ENCODE data around the gene NUDT5.

Gene NUDT5

GRCh38 chr10:12165999-12166775 lies 29.5 kb downstream of the NUDT5 start:
- Histone ChIP-seq H2BK5ac (ENCODE audit: low read depth, low read length, poor library complexity, severe bottlenecking) (no peak overlapping the region), H3K4me2 (ENCODE audit: low read length, poor library complexity, severe bottlenecking) (no peak overlapping the region), H3K36me3 (ENCODE audit: control insufficient read depth in 1 of 2, insufficient read depth in 2 of 2, low read depth in 1 of 2, low read length in 2 of 2) (peaks cover 42 to 94% of the 10 kb centered on the region in 2 experiments), H2AK5ac (ENCODE audit: low read length, severe bottlenecking) (no peak overlapping the region), H3K79me1 (replicated peaks; ENCODE audit: low read length, poor library complexity, severe bottlenecking) (peaks cover 12% of the 10 kb centered on the region), H3K9ac (ENCODE audit: low read length) (no peak overlapping the region), H3K23ac (ENCODE audit: low read length in 2 of 2) (no peak overlapping the region), H3K4me3 (ENCODE audit: insufficient read depth in 1 of 2, low read depth in 1 of 2, low read length in 2 of 2) (no peak overlapping the region), H3K18ac (ENCODE audit: low read depth in 1 of 2, low read length in 2 of 2) (no peak overlapping the region), H4K8ac (ENCODE audit: low read length) (no peak overlapping the region), H3K27ac (ENCODE audit: low read length, poor library complexity, severe bottlenecking) (no peak overlapping the region), H3K9me3 (ENCODE audit: control insufficient read depth, low read length) (no peaks in the 10 kb centered on the region), H2BK15ac (ENCODE audit: low read depth, poor library complexity, severe bottlenecking) (no peak overlapping the region), H3K27me3 (ENCODE audit: control insufficient read depth in 1 of 2, insufficient read depth in 1 of 2, low read length in 2 of 2) (no peaks in the 10 kb centered on the region), H4K91ac (ENCODE audit: low read length) (no peak overlapping the region), H2BK120ac (ENCODE audit: low read depth, low read length) (no peak overlapping the region), H2BK12ac (ENCODE audit: low read length in 2 of 2) (no peak overlapping the region), H2AFZ (ENCODE audit: low read depth, low read length) (no peak overlapping the region), H3K4me1 (ENCODE audit: control insufficient read depth, insufficient read depth, low read depth, low read length) (no peaks in the 10 kb centered on the region), H3K4ac (ENCODE audit: low read depth in 1 of 2, low read length in 2 of 2) (no peak overlapping the region), H3K14ac (ENCODE audit: low read length in 2 of 2) (no peak overlapping the region)
- 92% methylated on average over 6 of the region's 6 CpGs for WGBS
- no peak for DNase-seq

- no peaks in the 10 kb centered on the region for H3K27me3 ChIP-seq (ENCODE audit: control insufficient read depth in 1 of 2, insufficient read depth in 1 of 2, low read length in 2 of 2)
- H3K23ac ChIP-seq (ENCODE audit: low read length in 2 of 2): no peak overlapping the region
- H2BK5ac ChIP-seq (ENCODE audit: low read depth, low read length, poor library complexity, severe bottlenecking): no peak overlapping the region
- no peak overlapping the region for H3K4ac ChIP-seq (ENCODE audit: low read depth in 1 of 2, low read length in 2 of 2)
- no peak overlapping the region for H3K18ac ChIP-seq (ENCODE audit: low read depth in 1 of 2, low read length in 2 of 2)
- H4K91ac ChIP-seq (ENCODE audit: low read length): no peak overlapping the region
- H4K8ac ChIP-seq (ENCODE audit: low read length): no peak overlapping the region
- no peak overlapping the region for H3K4me2 ChIP-seq (ENCODE audit: low read length, poor library complexity, severe bottlenecking)
- no peaks in the 10 kb centered on the region for H3K4me1 ChIP-seq (ENCODE audit: control insufficient read depth, insufficient read depth, low read depth, low read length)
- whole genome bisulfite sequencing: 92% methylated on average over 2 of the region's 3 CpGs
- no peak overlapping the region for H2AFZ ChIP-seq (ENCODE audit: low read depth, low read length)
- H3K36me3 ChIP-seq (ENCODE audit: control insufficient read depth in 1 of 2, insufficient read depth in 2 of 2, low read depth in 1 of 2, low read length in 2 of 2): peaks cover 42 to 90% of the 10 kb centered on the region in 2 experiments
- no peak overlapping the region for H3K4me3 ChIP-seq (ENCODE audit: insufficient read depth in 1 of 2, low read depth in 1 of 2, low read length in 2 of 2)
- no peak overlapping the region for H3K27ac ChIP-seq (ENCODE audit: low read length, poor library complexity, severe bottlenecking)
- H3K9ac ChIP-seq (ENCODE audit: low read length): no peak overlapping the region
- no peak overlapping the region for H2BK12ac ChIP-seq (ENCODE audit: low read length in 2 of 2)
- DNase-seq: no peak
- no peak overlapping the region for H3K14ac ChIP-seq (ENCODE audit: low read length in 2 of 2)
- H3K9me3 ChIP-seq (ENCODE audit: control insufficient read depth, low read length): no peaks in the 10 kb centered on the region
- no peak overlapping the region for H2BK15ac ChIP-seq (ENCODE audit: low read depth, poor library complexity, severe bottlenecking)
- H2AK5ac ChIP-seq (ENCODE audit: low read length, severe bottlenecking): no peak overlapping the region
- H2BK120ac ChIP-seq (ENCODE audit: low read depth, low read length): no peak overlapping the region
- peaks cover 8% of the 10 kb centered on the region for H3K79me1 ChIP-seq (replicated peaks; ENCODE audit: low read length, poor library complexity, severe bottlenecking)
Measured at GRCh38 chr10:12165036-12165435, 30.7 kb downstream of the NUDT5 start.

GRCh38 chr10:12164085-12164484 lies 31.6 kb downstream of the NUDT5 start:
- H3K23ac ChIP-seq (ENCODE audit: low read length in 2 of 2): no peak overlapping the region
- H2BK5ac ChIP-seq (ENCODE audit: low read depth, low read length, poor library complexity, severe bottlenecking): no peak overlapping the region
- H2BK120ac ChIP-seq (ENCODE audit: low read depth, low read length): no peak overlapping the region
- H3K36me3 ChIP-seq (ENCODE audit: control insufficient read depth in 1 of 2, insufficient read depth in 2 of 2, low read depth in 1 of 2, low read length in 2 of 2): peaks cover 38 to 90% of the 10 kb centered on the region in 2 experiments
- 94% methylated on average over 12 of the region's 12 CpGs for WGBS
- H3K79me1 ChIP-seq (replicated peaks; ENCODE audit: low read length, poor library complexity, severe bottlenecking): peaks cover 6% of the 10 kb centered on the region
- H3K4ac ChIP-seq (ENCODE audit: low read depth in 1 of 2, low read length in 2 of 2): no peak overlapping the region
- no peak overlapping the region for H3K27ac ChIP-seq (ENCODE audit: low read length, poor library complexity, severe bottlenecking)
- H3K27me3 ChIP-seq (ENCODE audit: control insufficient read depth in 1 of 2, insufficient read depth in 1 of 2, low read length in 2 of 2): no peaks in the 10 kb centered on the region
- H2AFZ ChIP-seq (ENCODE audit: low read depth, low read length): no peak overlapping the region
- H2BK12ac ChIP-seq (ENCODE audit: low read length in 2 of 2): no peak overlapping the region
- no peaks in the 10 kb centered on the region for H3K4me1 ChIP-seq (ENCODE audit: control insufficient read depth, insufficient read depth, low read depth, low read length)
- H2AK5ac ChIP-seq (ENCODE audit: low read length, severe bottlenecking): no peak overlapping the region
- no peak overlapping the region for H3K18ac ChIP-seq (ENCODE audit: low read depth in 1 of 2, low read length in 2 of 2)
- DNase-seq: no peak
- no peak overlapping the region for H3K9ac ChIP-seq (ENCODE audit: low read length)
- H3K4me3 ChIP-seq (ENCODE audit: insufficient read depth in 1 of 2, low read depth in 1 of 2, low read length in 2 of 2): no peak overlapping the region
- H4K91ac ChIP-seq (ENCODE audit: low read length): peak overlapping the region; percentile 34
- H3K14ac ChIP-seq (ENCODE audit: low read length in 2 of 2): peak overlapping the region in 1 of 2 experiments; percentile 31
- no peaks in the 10 kb centered on the region for H3K9me3 ChIP-seq (ENCODE audit: control insufficient read depth, low read length)
- no peak overlapping the region for H2BK15ac ChIP-seq (ENCODE audit: low read depth, poor library complexity, severe bottlenecking)
- H4K8ac ChIP-seq (ENCODE audit: low read length): peak overlapping the region; percentile 57
- H3K4me2 ChIP-seq (ENCODE audit: low read length, poor library complexity, severe bottlenecking): no peak overlapping the region

GRCh38 chr10:12162927-12163326 lies 32.8 kb downstream of the NUDT5 start:
- Histone ChIP-seq H2AFZ (ENCODE audit: low read depth, low read length) (no peak overlapping the region), H2BK15ac (ENCODE audit: low read depth, poor library complexity, severe bottlenecking) (no peak overlapping the region), H3K18ac (ENCODE audit: low read depth in 1 of 2, low read length in 2 of 2) (no peak overlapping the region), H2AK5ac (ENCODE audit: low read length, severe bottlenecking) (no peak overlapping the region), H3K14ac (ENCODE audit: low read length in 2 of 2) (no peak overlapping the region), H2BK120ac (ENCODE audit: low read depth, low read length) (no peak overlapping the region), H3K79me1 (replicated peaks; ENCODE audit: low read length, poor library complexity, severe bottlenecking) (peaks cover 3% of the 10 kb centered on the region), H3K9me3 (ENCODE audit: control insufficient read depth, low read length) (no peaks in the 10 kb centered on the region), H2BK12ac (ENCODE audit: low read length in 2 of 2) (no peak overlapping the region), H3K36me3 (ENCODE audit: control insufficient read depth in 1 of 2, insufficient read depth in 2 of 2, low read depth in 1 of 2, low read length in 2 of 2) (peaks cover 36 to 90% of the 10 kb centered on the region in 2 experiments), H3K4me2 (ENCODE audit: low read length, poor library complexity, severe bottlenecking) (no peak overlapping the region), H3K27ac (ENCODE audit: low read length, poor library complexity, severe bottlenecking) (no peak overlapping the region), H3K27me3 (ENCODE audit: control insufficient read depth in 1 of 2, insufficient read depth in 1 of 2, low read length in 2 of 2) (no peaks in the 10 kb centered on the region), H4K91ac (ENCODE audit: low read length) (no peak overlapping the region), H3K23ac (ENCODE audit: low read length in 2 of 2) (no peak overlapping the region), H3K4me1 (ENCODE audit: control insufficient read depth, insufficient read depth, low read depth, low read length) (no peaks in the 10 kb centered on the region), H2BK5ac (ENCODE audit: low read depth, low read length, poor library complexity, severe bottlenecking) (no peak overlapping the region), H3K4ac (ENCODE audit: low read depth in 1 of 2, low read length in 2 of 2) (no peak overlapping the region), H4K8ac (ENCODE audit: low read length) (no peak overlapping the region), H3K4me3 (ENCODE audit: insufficient read depth in 1 of 2, low read depth in 1 of 2, low read length in 2 of 2) (no peak overlapping the region), H3K9ac (ENCODE audit: low read length) (no peak overlapping the region)
- no peak for DNase-seq
- WGBS: 98% methylated on average over 6 of the region's 6 CpGs
